GM18508 (cell line): ENCODE data around the gene SHH.

Experiments
- ATAC-seq: cut with Tn5 transposase; IDR thresholded peaks from one replicate; pipeline ENCODE4 v1.9.1; 2021; ENCODE audit warnings: moderate number of reproducible peaks; ENCODE audit not compliant: insufficient read depth, unreplicated experiment

Gene SHH

DNA sequence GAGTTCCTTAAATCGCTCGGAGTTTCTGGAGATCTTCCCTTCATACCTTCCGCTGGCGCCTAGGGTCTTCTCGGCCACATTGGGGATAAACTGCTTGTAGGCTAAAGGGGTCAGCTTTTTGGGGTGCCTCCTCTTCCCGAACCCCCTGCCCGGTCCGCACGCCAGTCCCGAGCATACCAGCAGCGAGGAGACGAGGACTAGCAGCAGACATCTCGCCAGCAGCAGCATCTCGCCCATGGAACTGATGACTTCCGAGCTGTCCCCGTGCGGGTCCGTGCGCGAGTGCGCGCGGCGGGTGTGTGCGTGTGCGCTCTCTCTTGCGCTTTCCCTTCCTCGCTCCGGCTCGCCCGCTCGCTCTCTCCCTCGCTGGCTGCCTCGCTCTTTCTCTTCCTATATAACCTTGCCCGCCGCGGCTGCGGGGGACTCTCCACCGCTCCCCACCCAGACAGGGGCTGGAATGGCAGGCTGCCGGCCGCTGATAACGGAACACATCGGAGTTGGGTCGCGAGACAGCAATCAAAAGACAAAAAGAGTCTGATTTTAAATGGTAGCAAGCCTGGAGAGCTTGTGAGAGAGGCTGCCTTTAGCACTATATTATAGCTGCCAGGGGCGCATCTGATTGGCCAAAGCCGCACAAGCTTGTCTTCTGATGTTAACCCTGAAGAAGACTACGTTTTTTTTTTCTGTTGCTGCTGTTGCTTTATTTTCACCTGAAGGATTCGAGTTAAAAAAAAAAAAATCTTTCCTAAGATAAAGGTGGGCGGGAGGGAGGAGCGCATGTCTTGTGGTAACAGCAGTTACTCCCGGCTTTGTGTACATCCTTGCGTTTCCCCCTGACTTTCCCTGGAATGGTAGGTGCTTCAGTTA, at the start of gene SHH:
Gene SHH (minus strand): TSS at position 569 of the 867 bp plus-strand sequence. CDS start 341 bp downstream, at position 228.
- no peak for ATAC-seq

DNA sequence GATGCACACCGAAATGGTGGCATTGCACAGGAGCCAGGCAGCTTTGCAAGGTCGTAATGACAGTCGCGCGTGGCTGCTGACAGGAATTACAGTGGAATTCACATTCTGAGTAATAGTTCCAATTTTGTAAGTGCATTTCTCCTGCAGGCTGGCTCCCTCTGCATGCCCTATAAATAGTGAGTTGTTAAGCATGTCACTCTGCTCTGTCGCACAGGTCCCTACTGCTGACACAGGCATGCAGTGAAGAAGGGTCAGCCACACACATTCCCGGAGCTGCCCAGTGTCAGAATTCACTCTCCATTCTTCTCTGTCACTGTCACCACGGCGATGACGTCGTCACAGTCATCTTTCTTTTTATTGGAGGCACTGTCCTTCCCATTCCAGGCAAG, 49.2 kb upstream of the SHH start:
- no peak for ATAC-seq

DNA sequence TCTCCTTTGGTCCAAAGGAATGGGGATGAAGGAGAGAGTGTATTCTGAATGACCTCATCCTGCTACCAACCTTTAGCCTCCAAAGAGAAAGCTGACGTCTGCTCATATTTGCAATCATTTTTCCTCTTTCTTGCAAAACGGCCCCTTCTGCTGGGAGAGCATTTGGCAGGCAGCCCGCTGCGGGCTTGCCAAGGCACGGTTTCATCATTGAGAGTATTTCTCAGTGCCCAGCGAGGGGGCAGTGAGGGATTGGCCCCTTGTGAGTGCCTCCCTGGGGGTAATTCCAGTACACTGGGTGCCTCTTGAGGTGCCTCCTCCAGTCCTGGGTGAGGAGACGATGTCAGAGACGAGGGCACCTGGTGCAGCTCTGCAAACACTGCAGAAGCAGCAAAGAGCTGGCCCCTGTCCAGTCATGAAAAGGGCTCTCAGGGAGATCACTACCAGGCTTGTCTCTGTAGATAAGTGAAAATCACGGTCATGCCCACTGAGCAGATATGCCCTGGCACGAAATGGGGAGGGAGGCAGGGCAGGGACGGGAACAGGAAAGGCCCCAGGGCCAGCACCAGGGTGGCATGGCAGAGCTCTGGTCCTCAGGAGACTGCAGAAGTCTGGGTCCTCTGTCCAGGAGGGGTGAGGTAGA, 48.7 kb upstream of the SHH start:
- no peak for ATAC-seq

DNA sequence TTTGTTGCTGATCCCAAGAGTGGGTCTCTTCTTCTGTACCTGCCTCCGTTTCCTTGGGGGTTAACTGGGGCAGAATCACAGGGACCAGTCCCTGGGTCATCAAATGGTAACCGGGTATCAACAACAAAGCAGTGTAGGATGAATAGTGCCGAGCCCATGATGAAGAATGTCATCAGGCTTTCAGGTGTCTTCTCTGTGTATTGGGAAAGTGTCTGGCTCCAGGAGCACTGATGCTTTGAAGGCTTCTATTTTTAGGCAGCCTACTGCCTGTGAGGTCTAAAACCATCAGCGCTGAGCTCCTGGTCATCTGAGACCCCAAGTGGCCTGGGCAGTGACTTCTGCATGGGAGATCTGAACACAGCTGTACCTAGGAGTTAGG, 48.2 kb upstream of the SHH start:
- no peak for ATAC-seq

DNA sequence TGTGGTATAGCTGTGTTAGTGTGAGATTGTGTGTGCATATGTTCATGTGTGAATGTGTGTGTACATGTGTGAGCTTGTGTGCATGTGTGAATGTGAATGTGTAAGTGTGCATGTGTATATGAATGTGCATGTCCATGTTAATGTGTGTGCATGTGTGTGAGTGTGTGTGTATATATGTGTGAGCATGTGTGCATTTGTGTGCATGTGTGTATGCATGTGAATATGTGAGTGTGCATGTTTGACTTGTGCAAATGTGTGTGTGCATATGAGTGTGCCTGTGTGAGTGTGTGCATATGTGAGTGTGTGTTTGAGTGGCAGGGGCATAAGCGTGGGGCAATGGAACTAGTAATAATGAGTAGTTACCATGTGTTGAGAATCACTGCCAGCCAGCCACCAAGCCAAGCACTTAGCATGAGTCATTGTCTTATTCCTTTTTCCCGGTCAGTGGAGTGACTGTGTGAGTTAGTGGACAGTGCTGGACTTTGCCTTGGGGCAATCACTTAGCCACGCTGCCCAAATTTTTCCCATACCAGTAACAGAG, 46.3 kb upstream of the SHH start:
- no peak for ATAC-seq

DNA sequence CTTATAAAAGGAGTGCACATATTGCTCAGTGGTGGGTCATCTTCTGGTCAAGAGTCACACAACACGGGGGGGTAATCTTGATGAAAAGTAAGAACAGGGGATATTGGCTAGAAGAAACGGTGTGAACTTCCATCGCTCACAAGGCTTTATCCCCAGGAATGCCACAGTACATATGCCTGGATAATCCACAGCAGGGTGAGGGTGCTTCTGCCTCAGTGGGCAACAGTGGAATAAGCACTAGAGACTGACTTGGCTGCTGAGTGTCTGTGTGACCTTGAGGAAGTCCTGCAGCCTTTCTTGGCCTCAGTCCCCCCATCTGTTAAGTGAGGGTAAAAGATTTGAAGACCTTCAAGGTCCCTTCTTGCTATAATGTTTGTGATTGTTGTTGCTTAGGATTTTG, 44.9 kb upstream of the SHH start:
- no peak for ATAC-seq

DNA sequence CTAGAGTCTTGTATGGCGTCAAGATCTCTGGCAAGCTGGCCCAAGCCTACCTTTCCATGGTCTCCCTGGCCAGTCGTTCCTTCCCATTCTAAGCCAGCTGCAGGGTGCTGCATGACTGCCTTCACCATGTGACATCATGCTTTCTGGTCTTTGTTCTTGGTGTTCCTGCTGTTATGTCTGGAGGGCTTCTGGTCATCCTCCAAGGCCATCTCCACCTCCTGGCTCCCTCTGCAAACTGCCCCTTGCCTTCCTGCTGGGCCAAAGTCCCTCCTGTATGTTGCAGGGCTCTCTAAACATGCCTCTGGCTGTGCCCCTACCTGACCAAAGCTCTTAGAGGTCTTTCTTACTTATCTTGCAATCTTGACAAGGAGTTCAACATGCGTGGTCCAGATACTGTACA, 44.4 kb upstream of the SHH start:
- ATAC-seq: no peak

DNA sequence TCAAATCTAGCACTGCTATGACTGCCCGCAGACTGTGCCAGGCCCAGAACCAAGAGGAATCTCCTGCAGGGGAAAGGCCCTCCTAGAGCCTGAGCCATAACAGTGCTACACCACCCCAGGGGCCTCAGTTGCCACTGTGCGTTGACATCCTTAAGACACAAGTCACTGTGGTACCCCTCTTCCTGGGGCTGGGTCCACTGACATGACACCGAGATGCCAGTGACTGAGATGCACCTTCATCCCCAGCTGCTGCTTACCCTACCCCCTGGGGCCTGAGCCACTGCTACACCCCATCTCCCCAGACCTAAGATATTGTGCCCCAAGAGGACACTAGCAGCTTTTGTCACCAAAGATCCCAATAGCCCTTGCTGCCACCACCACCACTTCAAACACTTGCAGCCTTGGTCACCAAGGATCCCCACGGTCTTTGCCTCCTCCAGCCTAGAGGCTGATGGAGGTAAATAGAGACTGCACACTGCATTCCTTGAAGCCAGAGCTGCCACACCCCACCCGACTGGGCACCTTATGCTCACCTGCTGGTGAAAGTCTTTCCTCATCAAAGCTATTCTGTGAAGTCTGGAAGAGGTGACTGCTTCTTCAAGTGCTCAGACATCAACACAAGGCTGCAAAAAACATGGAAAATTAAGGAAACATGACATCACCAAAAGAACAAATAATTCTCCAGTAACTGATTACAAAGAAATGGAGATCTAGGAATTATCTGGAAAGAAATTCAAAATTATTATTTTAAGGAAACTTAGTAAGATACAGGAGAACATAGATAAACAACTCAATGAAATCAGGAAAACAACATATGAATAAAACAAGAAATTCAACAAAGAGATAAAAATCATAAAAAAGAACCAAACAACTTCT, 40.4 kb upstream of the SHH start:
- ATAC-seq: no peak

DNA sequence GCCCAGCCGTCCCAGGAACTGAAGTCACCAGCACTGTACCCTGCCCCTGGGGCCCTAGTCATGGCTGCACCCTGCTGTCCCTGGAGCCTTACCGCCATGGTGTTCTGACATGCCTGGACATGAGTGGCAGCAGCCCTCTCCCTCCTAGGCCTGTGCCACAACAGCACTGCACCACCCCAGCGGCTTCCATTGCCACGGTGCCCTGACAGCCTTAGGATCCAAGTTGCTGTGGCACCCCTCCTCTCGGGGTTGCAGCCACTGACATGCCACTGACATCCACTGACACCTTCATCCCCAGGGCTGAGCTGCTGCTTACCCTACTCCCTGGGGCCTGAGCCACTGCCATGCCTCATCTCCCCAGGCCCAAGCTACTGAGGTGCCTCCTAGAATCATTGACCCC, 39.6 kb upstream of the SHH start:
- ATAC-seq: no peak

DNA sequence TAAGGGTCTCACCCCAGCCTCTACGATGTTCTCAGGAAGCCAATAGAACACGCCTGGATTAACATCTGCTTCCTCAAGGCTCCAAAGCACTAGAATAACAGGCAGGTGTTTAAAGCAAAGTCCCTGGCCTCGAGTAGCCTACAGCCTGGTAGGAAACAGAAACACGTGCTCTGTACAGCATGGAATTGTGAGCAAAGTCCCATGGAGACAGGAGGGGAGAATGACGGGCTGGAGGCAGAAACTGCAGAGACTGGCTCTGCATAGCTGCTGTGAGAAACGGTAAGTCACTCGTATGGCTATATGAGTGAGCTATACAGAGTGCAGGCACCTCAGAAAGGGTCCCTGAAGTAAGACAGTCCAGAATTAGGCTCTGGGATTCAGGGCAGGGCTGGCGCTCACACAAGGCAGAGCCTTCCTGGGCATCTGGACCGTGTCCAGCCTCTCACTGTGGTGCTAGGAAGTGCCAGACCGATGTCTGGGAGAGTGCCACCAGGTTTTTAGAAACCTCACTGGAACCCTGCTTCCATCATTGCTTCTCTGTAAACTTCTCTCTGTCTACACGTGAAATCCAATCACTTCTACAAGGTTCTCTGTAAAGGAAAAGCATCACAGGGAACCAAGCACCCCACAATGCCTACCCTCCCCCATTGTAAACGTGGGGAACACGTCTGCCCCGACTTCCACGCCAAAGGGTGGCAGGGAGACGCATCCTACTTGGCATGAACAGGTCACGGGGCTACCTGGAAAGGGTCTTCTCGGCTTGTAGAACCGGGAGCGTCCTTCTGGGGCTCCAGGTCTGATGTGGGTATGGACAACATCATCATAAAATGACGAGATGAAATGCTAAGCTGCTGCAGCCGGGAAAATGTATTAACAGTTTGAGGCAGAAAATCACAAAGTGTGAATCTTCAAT, 38.8 kb upstream of the SHH start:
- ATAC-seq: no peak

DNA sequence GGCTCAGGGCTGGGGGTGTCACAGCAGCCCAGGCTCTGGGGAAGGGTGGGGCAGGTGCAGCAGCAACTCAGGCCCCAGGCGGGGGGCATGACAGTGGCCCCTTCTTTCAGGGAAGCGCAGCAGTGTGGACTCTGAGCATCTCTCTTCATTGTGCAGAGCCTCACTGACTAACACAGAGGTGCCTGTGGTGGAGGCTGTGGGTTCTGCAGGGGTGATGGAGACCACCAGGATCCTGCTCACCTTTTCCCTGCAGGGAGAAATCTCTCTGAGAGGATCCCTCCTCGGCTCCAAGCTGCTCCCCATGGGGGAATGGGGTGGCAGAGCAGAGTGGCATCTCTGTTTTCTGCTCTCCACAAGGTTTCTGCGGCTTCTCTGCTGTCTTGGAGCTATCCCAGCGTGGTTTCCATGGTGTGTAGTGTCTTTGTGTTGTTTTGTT, 37.8 kb upstream of the SHH start:
- no peak for ATAC-seq

DNA sequence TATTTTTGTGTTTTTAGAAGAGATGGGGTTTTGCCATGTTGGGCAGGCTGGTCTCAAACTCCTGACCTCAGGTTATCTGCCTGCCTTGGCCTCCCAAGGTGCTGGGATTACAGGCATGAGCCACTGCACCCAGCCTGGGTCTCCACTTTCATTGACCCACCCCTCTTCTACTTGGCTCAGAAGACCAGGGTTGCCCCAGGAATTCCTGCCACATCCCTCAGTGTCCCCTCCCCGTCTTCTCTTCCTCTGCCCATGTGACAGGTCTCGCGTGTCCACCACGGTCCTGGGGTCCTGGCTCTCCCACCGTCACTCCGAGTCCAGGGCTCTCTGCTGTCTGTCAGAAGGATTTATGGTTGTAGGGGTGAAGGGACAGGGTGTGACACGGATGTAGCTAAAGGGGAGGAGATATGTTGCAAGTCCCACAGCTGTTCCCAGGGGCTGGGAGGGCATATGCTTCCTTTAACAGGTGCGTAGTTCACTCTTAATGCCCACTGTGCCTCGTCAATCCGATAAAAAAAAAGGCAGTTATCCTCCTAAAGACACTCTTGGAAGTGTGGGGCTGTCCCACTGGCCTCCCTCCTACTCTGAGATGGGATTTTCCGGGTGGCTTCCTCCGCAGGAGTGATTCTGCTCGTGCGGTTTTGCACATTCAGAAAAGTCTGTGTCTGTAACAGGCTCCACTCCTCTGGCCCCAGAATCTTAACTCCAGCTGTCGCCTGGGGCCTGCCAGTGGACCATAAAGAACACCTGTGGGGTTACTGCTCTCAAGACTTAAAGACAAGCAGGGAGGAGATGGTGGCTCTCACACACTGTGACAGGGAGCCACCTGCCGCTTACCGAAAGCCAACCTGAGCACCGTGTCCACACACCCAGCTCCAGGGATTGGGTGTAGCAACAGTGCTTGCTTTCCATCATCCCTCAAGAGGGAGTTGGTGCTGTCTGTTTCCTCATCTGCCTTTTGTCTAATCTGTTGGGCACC, 36.7 kb upstream of the SHH start:
- no peak for ATAC-seq

DNA sequence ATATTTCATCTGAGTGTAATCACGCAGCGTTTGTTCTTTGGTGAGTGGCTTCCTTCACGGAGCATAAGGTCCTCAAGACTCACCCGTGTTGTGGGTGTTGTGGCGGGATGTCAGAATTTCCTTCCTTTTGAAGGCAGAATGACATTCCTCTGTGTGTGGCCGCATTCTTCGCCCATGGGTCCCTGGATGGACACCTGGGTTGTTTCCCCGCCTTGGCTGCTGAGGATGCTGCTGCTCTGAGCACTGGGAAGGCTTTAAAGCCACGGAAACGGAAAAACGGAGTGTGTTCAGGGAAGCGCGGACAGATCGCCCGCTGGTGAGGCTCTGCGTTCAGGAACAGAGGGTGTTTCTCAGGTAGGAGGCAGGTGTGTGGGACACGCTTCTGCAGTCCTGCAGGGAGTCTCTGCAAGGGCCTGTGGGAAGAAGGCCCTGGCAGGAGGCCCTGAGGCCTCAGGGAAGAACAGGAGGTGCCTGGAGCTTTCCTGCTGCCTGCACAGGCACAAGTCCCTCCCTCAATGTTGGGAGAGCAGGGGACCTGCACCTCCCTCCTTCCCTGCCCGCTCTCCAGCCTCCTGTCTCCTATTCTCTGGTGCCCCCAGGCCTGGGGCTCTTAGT, 35.7 kb upstream of the SHH start:
- ATAC-seq: no peak

DNA sequence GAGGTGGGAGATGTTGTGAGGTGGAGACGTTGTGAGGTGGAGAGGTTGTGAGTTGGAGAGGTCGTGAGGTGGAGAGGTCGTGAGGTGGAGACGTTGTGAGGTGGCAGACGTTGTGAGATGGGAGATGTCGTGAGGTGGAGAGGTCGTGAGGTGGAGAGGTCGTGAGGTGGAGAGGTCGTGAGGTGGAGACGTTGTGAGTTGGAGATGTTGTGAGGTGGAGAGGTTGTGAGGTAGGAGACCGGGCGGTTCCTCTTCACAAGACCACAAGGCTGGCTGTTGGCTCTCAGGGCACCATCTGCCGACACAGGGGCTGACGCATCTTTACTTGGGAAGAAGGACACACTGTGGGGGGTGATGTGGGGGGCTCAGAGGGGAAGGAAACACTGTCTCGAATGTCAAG, 34.7 kb upstream of the SHH start:
- no peak for ATAC-seq

DNA sequence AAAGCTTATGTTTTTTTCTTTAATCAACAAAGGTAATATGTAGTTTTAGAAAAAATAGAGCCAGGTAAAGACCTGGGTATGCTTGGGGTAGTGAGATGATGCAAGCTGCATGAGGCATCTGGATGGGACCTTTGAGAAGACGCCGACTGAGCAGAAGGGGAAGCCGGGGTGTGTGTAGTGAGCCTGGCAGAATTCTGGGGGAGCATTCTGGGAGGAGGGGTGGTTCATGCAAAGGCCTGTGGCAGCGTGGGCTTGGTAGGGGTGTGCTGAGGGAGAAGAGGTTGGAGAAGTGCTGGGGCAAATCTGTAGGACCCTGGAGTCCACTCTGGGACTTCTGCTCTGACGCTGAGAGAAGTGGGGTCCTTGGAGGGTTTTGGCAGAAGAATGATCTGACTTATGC, 33.9 kb upstream of the SHH start:
- ATAC-seq: no peak

DNA sequence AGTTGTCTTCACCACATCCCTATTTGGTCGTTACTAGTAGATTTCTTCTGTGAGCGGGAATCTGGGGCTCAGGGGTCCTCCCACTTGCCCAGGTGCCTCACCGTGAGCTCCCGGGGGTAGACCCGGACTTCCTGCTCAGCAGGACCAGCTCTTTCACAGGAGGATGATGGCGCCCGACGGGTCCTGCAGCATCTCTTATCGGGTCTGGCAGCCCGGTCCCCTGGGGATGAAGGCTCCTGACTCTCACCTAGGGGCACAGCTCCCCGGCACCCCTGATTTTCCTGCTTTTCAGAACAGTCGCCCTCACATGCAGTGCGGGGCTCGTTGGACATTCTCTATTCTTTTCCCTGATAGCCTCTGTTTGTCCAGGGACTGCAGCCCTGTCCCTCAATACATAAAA, 33.0 kb upstream of the SHH start:
- ATAC-seq: no peak

DNA sequence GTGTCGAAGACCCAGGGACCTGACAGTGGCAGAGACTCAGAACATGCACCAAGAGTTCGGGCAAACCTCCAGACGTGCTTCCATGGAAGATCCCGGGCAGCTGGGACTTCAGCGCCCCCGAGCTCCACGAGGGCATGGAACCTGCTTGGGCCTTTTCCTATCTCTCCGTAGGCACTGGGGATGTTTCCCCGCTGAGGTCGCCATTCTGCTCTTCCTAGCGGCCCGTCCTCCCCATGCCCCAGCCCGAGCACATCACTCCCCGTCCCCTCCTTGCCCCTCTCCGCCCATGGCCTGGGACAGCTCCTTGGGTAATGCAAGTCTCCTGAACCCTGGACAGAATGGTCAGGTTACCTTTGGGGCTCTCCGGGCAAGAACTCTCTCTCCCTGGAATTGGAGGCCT, 32.3 kb upstream of the SHH start:
- ATAC-seq: no peak

DNA sequence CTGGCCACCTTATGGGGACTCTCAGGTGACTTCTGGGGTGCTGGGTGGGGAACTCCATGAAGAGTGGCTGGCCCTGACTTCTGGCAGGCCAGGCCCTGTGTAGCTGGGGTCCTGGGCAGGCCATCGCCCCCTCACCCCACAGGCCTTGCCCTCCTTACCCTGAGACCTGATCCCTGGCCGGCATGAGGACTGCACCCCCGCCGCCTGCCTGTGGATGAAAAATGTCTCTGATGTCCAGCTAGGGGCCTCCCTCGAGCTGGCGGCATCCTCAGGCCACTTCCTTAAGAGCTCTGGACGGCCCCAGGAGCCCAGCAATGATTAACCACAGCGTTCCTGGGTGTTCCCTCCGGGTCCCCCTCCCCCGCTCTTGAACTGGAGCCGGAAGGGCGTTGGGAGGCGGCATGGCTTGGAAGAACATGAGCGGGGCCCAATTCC, 31.8 kb upstream of the SHH start:
- ATAC-seq: no peak
